OCI-LY3 (cell line): ENCODE data around the gene CKB.

ENCODE experiments used
- EZH2phosphoT487 ChIP-seq: fragments of 200-600 bp; shearing (Covaris generic); IDR thresholded peaks from 2 replicates; pipeline ENCODE4 v1.6.1; 2018; ENCODE audit warnings: antibody characterized with exemption, mixed run types, low read depth
- TF ChIP-seq, protein P1 (sequence below): fragments of 200-600, 300-600 bp; sonication (generic); IDR thresholded peaks from 2 replicates; pipeline ENCODE4 v1.5.1; 2014; ENCODE audit warnings: antibody characterized with exemption, low read length, low read depth

DNA sequence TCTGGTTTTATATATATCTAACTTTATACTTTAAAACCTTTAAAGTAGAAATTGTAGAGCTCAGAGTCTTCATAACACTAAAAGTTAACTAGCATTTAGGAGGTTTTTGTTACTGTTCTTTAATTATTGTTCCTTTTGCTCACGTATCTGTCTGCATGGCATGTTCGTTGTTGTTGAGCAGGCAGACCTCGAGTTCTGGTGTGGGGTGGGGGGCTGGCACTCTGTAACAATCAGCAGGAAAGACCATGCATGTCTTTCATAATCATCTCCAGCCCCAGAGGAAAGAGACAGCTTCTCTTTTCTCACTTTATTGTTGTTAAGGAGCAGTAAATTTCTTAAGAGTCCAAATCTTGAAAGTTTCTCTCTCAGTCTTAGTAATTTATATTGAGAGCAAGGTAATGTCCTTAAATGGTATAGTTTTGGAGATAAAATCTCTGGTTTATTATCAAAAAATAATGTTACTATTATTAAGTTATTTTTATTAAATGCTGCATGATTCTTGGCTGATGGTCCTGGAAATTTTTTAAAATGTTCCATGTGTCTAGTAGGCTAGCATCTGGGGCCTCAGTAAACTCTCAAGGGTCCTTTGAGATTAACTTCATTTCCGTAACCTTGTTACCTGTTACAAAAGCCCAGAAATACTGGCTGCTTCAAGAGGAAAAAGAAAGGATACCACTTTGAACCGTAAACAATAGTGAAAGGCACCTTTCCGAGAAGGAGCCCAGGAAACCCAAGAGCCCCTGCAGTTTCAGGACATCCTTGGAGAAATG is 30.3 kb downstream of the CKB start:
- TF ChIP-seq, protein P1, sequence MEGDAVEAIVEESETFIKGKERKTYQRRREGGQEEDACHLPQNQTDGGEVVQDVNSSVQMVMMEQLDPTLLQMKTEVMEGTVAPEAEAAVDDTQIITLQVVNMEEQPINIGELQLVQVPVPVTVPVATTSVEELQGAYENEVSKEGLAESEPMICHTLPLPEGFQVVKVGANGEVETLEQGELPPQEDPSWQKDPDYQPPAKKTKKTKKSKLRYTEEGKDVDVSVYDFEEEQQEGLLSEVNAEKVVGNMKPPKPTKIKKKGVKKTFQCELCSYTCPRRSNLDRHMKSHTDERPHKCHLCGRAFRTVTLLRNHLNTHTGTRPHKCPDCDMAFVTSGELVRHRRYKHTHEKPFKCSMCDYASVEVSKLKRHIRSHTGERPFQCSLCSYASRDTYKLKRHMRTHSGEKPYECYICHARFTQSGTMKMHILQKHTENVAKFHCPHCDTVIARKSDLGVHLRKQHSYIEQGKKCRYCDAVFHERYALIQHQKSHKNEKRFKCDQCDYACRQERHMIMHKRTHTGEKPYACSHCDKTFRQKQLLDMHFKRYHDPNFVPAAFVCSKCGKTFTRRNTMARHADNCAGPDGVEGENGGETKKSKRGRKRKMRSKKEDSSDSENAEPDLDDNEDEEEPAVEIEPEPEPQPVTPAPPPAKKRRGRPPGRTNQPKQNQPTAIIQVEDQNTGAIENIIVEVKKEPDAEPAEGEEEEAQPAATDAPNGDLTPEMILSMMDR: no peak
- TF ChIP-seq EZH2phosphoT487: no peak
